Liver (tissue), 9 donors: Measurements from ENCODE around the gene SYNGR1. TPM values are rescaled to one million over a fixed set of nuclear protein-coding genes. Genes with fewer than 3 reads are reported as not detected.

ENCODE experiments used
- DNase-seq: peaks from one replicate; pipeline ENCODE4 v3.0.0-alpha.2; 2017; ENCODE audit warnings: low spot score
- H3K27ac ChIP-seq, 2 donors: one replicate each; pipeline ENCODE4 v1.7.0; 2013; ENCODE audit warnings: inconsistent platforms in 2 of 2, low read length in 2 of 2, control low read depth in 1 of 2, low read depth in 1 of 2, mild to moderate bottlenecking in 1 of 2
- H3K27me3 ChIP-seq, 4 donors: one replicate each; pipeline versions ENCODE4 v1.6.1 to v1.7.0; 2013; ENCODE audit warnings: low read length in 3 of 4, inconsistent platforms in 1 of 4, mild to moderate bottlenecking in 1 of 4, moderate library complexity in 1 of 4; ENCODE audit not compliant: control insufficient read depth in 4 of 4, insufficient read depth in 4 of 4
- H3K36me3 ChIP-seq, 4 donors: one replicate each; pipeline versions ENCODE4 v1.6.1 to v1.7.0; 2013; ENCODE audit warnings: low read length in 3 of 4, mild to moderate bottlenecking in 3 of 4, low read depth in 1 of 4, moderate library complexity in 1 of 4; ENCODE audit not compliant: control insufficient read depth in 4 of 4, insufficient read depth in 3 of 4
- H3K4me1 ChIP-seq, 4 donors: one replicate each; pipeline versions ENCODE4 v1.6.1 to v1.7.0; 2013; ENCODE audit warnings: low read length in 3 of 4, mild to moderate bottlenecking in 3 of 4, moderate library complexity in 1 of 4; ENCODE audit not compliant: control insufficient read depth in 4 of 4, insufficient read depth in 4 of 4
- H3K4me3 ChIP-seq, 3 donors: one replicate each; pipeline versions ENCODE4 v1.6.1 to v1.7.0; 2013; ENCODE audit warnings: low read length in 3 of 3, control low read depth in 1 of 3, low read depth in 1 of 3, mild to moderate bottlenecking in 1 of 3
- H3K9ac ChIP-seq, 2 donors: one replicate each; pipeline ENCODE4 v1.7.0; 2013; ENCODE audit warnings: low read length in 2 of 2, mild to moderate bottlenecking in 2 of 2, moderate library complexity in 2 of 2, control low read depth in 1 of 2, low read depth in 1 of 2
- H3K9me3 ChIP-seq, 4 donors: one replicate each; pipeline versions ENCODE4 v1.6.1 to v1.7.0; 2013; ENCODE audit warnings: low read length in 3 of 4; ENCODE audit not compliant: control insufficient read depth in 4 of 4
- CTCF ChIP-seq: fragments of 150-350 bp; IDR thresholded peaks from 2 replicates; pipeline ENCODE4 v1.5.1; 2017; ENCODE audit warnings: improper control_type of control experiment, low read depth, low read length; ENCODE audit not compliant: missing input control
- EGR1 ChIP-seq, 2 donors: IDR thresholded peaks; 2 replicates each; pipeline ENCODE4 v1.6.1; 2016 to 2018; ENCODE audit warnings: antibody characterized with exemption in 2 of 2, low read depth in 2 of 2
- FOXA2 ChIP-seq: IDR thresholded peaks from 2 replicates; pipeline ENCODE4 v1.6.1; 2016; ENCODE audit warnings: antibody characterized with exemption
- HNF4A ChIP-seq, 2 donors: conservative IDR thresholded peaks; 2 replicates each; pipeline ENCODE4 v1.6.1; 2016; ENCODE audit warnings: antibody characterized with exemption in 2 of 2, mild to moderate bottlenecking in 2 of 2
- HNF4G ChIP-seq: IDR thresholded peaks from 2 replicates; pipeline ENCODE4 v1.6.1; 2016; ENCODE audit warnings: antibody characterized with exemption
- JUND ChIP-seq, 2 donors: IDR thresholded peaks; 2 replicates each; pipeline ENCODE4 v1.6.1; 2016; ENCODE audit warnings: antibody characterized with exemption in 2 of 2
- MAX ChIP-seq: IDR thresholded peaks from 2 replicates; pipeline ENCODE4 v1.6.1; 2016; ENCODE audit warnings: antibody characterized with exemption
- NR2F2 ChIP-seq: IDR thresholded peaks from 2 replicates; pipeline ENCODE4 v1.6.1; 2016; ENCODE audit warnings: antibody characterized with exemption
- RAD21 ChIP-seq, 2 donors: IDR thresholded peaks; 2 replicates each; pipeline ENCODE4 v1.6.1; 2016; ENCODE audit warnings: antibody characterized with exemption in 2 of 2, mild to moderate bottlenecking in 2 of 2
- RXRA ChIP-seq, 2 donors: IDR thresholded peaks; 2 replicates each; pipeline ENCODE4 v1.6.1; 2017 to 2018; ENCODE audit warnings: antibody characterized with exemption in 2 of 2, mild to moderate bottlenecking in 1 of 2
- SP1 ChIP-seq: IDR thresholded peaks from 2 replicates; pipeline ENCODE4 v1.6.1; 2018; ENCODE audit warnings: antibody characterized with exemption, mild to moderate bottlenecking
- YY1 ChIP-seq: IDR thresholded peaks from 2 replicates; pipeline ENCODE4 v1.6.1; 2016; ENCODE audit warnings: antibody characterized with exemption, mild to moderate bottlenecking
- ZBTB33 ChIP-seq: IDR thresholded peaks from 2 replicates; pipeline ENCODE4 v1.6.1; 2016; ENCODE audit warnings: antibody characterized with exemption
- WGBS: extraction: QIAGEN DNeasy Blood & Tissue Kit; methylation state at CpG from one replicate; pipeline ENCODE4 v1.1.7; 2013; 5-methylcytosine and 5-hydroxymethylcytosine counted together
- polyA plus RNA-seq, 2 donors: library from polyadenylated mRNA; stranded (reverse) in 1 of 2; unstranded in 1 of 2; fragments of 200-250 nt in 1 of 2; fragments of >200 nt in 1 of 2; fragmentation: Nextera tagmentation in 1 of 2; extraction: Ambion mirVana in 1 of 2; gene quantifications; one replicate each; pipeline versions ENCODE4 v1.2.1 to v1.2.3, GENCODE V29; 2013 to 2015
- total RNA-seq, 2 donors: library from RNA; depleted of rRNA; stranded (reverse); fragments of >200 nt; gene quantifications; one replicate each; pipeline ENCODE4 v1.2.3, GENCODE V29; 2014
- TF ChIP-seq, protein P1 (sequence below): IDR thresholded peaks from 2 replicates; pipeline ENCODE4 v1.6.1; 2016; ENCODE audit warnings: antibody characterized with exemption, mild to moderate bottlenecking
- donor health status: healthy.
- donor health status: healthy.
- donor health status: healthy.
- donor health status: healthy.
- donor health status: healthy.

SYNGR1 gene
- total and polyA plus RNA-seq, 4 donors: 1.8 to 21.9 (median 5.2) TPM

GRCh38 chr22:39303358-39303757, 46.4 kb upstream of the SYNGR1 start (continued):
- TF ChIP-seq, protein P1, sequence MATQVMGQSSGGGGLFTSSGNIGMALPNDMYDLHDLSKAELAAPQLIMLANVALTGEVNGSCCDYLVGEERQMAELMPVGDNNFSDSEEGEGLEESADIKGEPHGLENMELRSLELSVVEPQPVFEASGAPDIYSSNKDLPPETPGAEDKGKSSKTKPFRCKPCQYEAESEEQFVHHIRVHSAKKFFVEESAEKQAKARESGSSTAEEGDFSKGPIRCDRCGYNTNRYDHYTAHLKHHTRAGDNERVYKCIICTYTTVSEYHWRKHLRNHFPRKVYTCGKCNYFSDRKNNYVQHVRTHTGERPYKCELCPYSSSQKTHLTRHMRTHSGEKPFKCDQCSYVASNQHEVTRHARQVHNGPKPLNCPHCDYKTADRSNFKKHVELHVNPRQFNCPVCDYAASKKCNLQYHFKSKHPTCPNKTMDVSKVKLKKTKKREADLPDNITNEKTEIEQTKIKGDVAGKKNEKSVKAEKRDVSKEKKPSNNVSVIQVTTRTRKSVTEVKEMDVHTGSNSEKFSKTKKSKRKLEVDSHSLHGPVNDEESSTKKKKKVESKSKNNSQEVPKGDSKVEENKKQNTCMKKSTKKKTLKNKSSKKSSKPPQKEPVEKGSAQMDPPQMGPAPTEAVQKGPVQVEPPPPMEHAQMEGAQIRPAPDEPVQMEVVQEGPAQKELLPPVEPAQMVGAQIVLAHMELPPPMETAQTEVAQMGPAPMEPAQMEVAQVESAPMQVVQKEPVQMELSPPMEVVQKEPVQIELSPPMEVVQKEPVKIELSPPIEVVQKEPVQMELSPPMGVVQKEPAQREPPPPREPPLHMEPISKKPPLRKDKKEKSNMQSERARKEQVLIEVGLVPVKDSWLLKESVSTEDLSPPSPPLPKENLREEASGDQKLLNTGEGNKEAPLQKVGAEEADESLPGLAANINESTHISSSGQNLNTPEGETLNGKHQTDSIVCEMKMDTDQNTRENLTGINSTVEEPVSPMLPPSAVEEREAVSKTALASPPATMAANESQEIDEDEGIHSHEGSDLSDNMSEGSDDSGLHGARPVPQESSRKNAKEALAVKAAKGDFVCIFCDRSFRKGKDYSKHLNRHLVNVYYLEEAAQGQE: peak; percentile 61
- TF ChIP-seq FOXA2 (peak; percentile 29), HNF4A (conservative IDR thresholded peaks at IDR 0.05) (peak; percentile 88 to 91)

- Histone ChIP-seq H3K9ac (peak overlapping the region; percentile 40 to 65), H3K27ac (peak overlapping the region; percentile 82 to 85), H3K36me3 (no peaks in the 10 kb centered on the region), H3K27me3 (no peaks in the 10 kb centered on the region), H3K4me1 (peaks cover 20 to 61% (median 44%) of the 10 kb centered on the region in 4 donors), H3K4me3 (no peak overlapping the region), H3K9me3 (no peaks in the 10 kb centered on the region)
- TF ChIP-seq, protein P1: peak; percentile 51
- TF ChIP-seq JUND (IDR thresholded peaks at IDR 0.05) (peak; percentile 16 to 17), SP1 (peak; percentile 89), ZBTB33 (no peak), MAX (peak; percentile 25), RXRA (IDR thresholded peaks at IDR 0.05) (peak; percentile 93 to 94), YY1 (peak; percentile 53), FOXA2 (no peak), RAD21 (IDR thresholded peaks at IDR 0.05) (peak; percentile 27 to 52), HNF4A (conservative IDR thresholded peaks at IDR 0.05) (peak; percentile 70 to 74), NR2F2 (peak; percentile 43), HNF4G (peak; percentile 38), EGR1 (IDR thresholded peaks at IDR 0.05; ENCODE audit: low read depth in 2 of 2) (no peak), CTCF (no peak)
- DNase-seq: no peak
- 39% methylated on average over 16 of the region's 16 CpGs for WGBS
These were observed 45.7 kb upstream of the SYNGR1 start for GRCh38 chr22:39303892-39304671.
